Fibroblast of mammary gland (primary cell): ENCODE data around the gene AP3S2.

Source experiments
- DNase-seq: peaks from one replicate; pipeline ENCODE4 v3.0.0-alpha.2; 2010; ENCODE audit warnings: low read depth
- H3K4me3 ChIP-seq: 2 replicates; pipeline ENCODE4 v1.5.1; 2011; ENCODE audit warnings: low read depth, mild to moderate bottlenecking, low read length, moderate library complexity; ENCODE audit not compliant: control insufficient read depth
- TF ChIP-seq, protein P1 (sequence below): conservative IDR thresholded peaks from 2 replicates; pipeline ENCODE4 v1.5.1; 2011; ENCODE audit warnings: low read depth, low read length, inconsistent platforms; ENCODE audit not compliant: control insufficient read depth, insufficient read depth

The AP3S2 gene

GRCh38 chr15:89809787-89810148, 84.0 kb downstream of the AP3S2 start:
- no peak for DNase-seq
- H3K4me3 ChIP-seq = no peak overlapping the region
- TF ChIP-seq, protein P1, sequence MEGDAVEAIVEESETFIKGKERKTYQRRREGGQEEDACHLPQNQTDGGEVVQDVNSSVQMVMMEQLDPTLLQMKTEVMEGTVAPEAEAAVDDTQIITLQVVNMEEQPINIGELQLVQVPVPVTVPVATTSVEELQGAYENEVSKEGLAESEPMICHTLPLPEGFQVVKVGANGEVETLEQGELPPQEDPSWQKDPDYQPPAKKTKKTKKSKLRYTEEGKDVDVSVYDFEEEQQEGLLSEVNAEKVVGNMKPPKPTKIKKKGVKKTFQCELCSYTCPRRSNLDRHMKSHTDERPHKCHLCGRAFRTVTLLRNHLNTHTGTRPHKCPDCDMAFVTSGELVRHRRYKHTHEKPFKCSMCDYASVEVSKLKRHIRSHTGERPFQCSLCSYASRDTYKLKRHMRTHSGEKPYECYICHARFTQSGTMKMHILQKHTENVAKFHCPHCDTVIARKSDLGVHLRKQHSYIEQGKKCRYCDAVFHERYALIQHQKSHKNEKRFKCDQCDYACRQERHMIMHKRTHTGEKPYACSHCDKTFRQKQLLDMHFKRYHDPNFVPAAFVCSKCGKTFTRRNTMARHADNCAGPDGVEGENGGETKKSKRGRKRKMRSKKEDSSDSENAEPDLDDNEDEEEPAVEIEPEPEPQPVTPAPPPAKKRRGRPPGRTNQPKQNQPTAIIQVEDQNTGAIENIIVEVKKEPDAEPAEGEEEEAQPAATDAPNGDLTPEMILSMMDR = no peak

GRCh38 chr15:89809093-89809786, 84.6 kb downstream of the AP3S2 start:
- H3K4me3 ChIP-seq = no peak overlapping the region
- DNase-seq = no peak
- TF ChIP-seq, protein P1 = no peak

DNA sequence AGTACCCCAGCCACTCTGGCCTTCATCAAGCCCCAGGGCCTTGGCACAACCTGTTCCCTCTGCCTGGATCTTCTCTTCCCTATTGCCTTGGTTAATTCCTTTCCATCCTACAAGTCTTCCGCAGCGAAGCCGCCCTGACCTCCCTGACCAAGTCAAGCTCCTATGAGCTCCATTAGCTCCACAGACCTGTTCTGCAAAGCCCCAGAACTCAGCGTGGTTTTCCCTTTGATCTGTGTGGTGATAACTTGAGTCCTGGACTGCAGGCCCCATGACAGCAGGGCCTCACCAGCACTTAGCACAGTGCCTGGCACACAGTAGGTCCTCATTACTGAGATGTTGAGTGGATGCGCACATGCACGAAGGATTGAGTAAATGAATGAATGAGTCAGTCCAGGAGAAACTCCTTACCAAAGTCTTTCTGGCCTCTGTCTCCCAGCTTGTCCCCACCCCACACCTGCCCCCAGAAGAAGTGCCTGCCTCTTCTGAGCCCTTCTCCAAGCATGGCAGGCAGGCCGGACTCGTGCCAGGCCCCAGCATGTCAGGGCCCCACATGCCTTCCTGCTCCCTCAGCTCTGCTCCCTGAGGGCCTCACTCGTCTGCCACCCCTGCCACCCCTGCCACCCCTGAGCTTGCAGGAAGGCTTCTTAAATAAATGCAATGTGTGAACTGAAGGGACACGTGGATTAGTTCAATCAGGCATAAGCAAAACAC, 85.5 kb downstream of the AP3S2 start:
- no peak for DNase-seq
- no peak overlapping the region for H3K4me3 ChIP-seq
- TF ChIP-seq, protein P1 = no peak

- no peak overlapping the region for H3K4me3 ChIP-seq
- TF ChIP-seq, protein P1 = no peak
- no peak for DNase-seq
Measured at GRCh38 chr15:89807689-89808088, 86.1 kb downstream of the AP3S2 start.

DNA sequence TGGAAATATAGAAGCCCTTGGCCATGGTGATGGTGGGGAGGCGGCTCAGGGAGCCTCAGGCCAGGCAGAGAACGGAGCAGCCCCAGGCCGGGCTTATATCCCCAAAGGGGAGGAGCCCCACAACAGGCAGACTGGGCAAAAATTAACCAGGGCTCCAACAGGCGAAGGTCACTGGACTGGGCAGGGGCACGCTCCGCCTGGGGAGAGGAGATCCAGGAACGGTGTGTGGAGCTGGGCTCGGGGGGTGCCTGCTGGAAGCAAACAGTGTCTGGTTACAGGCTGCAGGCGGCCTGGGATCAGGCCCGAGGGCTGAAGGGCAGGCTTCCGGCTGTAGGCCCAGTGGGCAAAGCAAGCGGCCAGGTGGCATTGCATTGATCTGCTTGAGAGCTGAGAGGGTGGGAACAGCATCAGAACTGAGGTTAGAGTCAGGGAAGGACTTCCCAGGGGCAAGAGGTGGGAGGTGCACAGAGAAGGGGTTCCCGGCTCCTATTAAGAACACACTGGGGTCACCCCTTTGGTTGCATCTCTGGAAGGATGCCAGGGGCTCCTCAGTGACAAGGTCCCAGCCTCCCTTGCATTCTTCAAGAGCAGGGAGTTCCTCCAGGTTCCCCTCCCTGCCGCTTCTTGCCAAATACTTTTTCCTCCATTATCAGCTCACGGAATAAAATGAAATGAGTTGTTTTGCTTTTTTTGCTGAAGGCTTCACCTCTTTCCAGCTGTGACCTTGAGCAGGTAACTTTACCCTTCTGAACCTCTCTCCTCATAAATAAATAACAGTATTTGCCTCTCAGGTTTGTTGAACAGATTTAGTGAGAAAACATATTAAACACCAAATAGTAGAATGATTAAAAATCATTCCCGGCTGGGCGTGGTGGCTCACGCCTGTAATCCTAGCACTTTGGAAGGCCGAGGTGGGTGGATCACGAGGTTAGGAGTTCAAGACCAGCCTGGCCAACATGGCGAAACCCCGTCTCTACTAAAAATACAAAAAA, 86.9 kb downstream of the AP3S2 start:
- no peak for DNase-seq
- no peak overlapping the region for H3K4me3 ChIP-seq
- TF ChIP-seq, protein P1 = no peak

DNA sequence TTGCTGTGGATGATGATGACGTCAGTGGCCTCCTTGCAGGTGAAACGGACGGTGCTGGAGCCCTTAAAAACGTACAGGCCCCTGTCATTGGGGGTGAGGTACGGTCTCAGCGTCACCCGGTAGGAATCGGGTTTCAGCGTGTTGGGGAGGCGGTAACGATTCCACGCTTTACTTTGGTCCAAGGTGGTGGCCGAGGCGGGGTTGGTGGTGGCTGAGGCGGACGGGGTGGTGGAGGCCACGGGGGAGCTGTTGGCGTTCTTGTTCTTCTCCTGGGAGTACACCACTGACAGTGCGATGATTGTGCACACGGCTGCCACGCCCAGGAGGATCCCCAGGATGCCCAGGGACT, 87.6 kb downstream of the AP3S2 start:
- H3K4me3 ChIP-seq = no peak overlapping the region
- TF ChIP-seq, protein P1 = no peak
- DNase-seq = no peak
